ENCODE results near the gene TMEM213.
A peak's percentile ranks its signal among the peaks of the same experiment; 100 is the strongest.

Gene TMEM213

DNA sequence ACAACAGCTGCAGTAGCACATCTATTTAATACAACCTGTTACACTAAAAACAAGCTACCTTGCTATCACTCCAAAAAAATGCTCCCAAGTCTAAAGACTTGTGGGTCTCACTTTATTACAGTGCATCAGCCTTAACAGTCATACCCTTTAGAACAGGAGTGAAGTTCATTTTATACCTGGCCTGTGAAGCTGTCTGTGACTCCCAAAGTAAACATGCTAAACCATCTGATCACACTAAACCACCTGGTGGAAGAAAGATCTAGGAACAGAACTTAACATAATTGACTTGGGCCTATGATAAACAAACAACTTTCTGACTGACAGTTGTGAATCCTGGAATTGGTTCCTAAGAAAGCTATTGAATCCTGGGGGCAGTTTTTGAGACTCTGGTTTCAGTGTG is 81.1 kb downstream of the TMEM213 start:
- DNase-seq = no peak

DNA sequence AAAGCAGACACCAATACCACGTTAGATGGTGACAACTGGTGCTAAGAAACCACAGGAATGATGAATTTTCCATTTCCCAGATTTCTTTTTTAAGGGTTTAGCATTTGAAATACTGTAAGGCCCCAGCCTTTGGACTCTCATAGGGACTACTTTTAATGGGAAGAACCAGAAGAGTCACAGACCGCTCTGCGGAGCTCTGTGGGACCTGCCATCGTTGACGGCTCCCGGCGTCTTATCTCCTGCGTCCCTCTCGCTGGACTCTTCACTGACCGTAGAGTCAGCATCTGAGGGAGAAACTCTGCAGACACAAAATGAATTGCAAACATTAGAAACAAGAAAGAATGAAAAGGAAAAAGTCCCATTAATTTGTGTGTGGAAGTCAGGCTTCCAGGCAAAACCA is 81.6 kb downstream of the TMEM213 start:
- no peak for DNase-seq

- no peak for DNase-seq
Observed at GRCh38 chr7:138880881-138881578, 83.2 kb downstream of the TMEM213 start.

DNA sequence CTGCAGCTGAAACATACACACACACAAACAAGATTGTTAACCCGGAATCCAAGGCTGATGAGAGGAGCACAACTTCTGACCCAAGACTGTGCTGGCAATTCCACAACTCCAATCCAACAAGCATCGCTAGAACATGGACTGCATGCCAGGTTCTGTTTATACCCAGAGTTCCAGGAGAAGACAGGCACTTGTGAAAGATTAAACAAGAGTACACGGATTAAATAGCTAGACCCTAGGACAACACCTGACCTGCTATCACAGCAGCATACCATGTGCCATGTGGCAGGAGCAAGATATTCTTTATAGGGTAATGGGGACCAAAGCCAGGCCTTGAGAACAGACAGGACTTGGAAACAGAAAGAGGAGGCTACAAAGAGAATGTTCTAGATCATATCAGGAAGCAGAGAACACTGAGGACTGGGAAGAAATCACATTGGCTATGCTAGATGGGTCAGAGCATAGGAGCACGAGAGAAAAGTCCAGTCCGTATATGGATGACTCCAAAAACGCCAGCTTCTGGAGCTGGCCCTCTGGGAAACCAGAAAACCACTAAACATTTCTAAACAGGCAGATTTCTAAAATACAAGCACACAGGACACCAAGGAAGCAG is 83.9 kb downstream of the TMEM213 start:
- no peak for DNase-seq

DNA sequence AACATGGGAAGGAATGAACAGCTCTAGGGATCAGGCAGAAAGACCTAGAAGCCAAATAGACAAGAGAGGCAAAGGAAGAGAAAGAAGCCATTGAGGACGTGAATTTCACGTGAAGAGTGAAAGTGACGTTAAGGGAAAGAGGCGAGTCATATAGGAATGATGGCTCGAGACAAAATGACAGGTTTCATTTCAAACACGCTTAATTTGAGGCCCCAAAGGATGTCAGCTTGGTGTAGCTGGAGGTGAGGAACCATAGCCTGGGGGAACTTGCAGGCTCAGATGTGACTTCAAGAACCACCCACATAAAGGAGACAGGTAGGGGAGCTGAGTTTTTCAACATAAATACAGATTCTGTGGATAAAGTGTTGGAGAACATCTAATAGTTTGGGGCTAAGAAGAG is 84.5 kb downstream of the TMEM213 start:
- no peak for DNase-seq

GRCh38 chr7:138885383-138886147 is 87.8 kb downstream of the TMEM213 start:
- no peak for DNase-seq

DNA sequence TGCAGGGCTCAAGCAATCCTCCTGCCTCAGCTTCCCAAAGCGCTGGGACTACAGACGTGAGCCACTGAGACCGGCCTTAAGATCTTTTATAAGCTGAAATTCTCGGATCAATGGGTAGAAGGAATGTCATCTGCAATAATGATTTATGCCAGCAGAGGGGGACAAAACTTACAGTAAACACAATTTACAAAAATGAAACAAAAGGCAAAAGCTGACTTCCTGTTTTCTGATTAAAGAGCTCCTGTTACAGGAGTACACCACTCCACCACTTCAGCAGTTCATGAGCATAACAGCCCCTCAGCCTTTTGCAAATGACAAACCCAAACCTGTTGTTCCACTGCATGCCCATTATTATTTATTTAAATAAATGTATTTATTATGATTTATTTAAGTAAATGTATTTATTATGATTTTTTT is 88.7 kb downstream of the TMEM213 start:
- DNase-seq = peak; percentile 64

GRCh38 chr7:138887085-138887710 is 89.4 kb downstream of the TMEM213 start:
- no peak for DNase-seq

All from NCI-H146 (cell line).